Measurements from ENCODE around the gene CD96. TPM values are rescaled to one million over a fixed set of nuclear protein-coding genes. Genes with fewer than 3 reads are reported as not detected.

Gene CD96
- total RNA-seq, 1 experiment from 2014 or later: not detected

GRCh38 chr3:111506435-111506834, 35.6 kb upstream of the CD96 start:
- Histone ChIP-seq H2AK5ac (ENCODE audit: insufficient read length, low read length) (no peak overlapping the region), H3K4me1 (ENCODE audit: insufficient read depth, low read length) (no peaks in the 10 kb centered on the region), H4K20me1 (ENCODE audit: control insufficient read depth, insufficient read depth, insufficient read length) (no peaks in the 10 kb centered on the region), H3K4ac (ENCODE audit: low read depth, low read length) (no peak overlapping the region), H3K9me3 (ENCODE audit: control insufficient read depth, low read depth, low read length) (no peaks in the 10 kb centered on the region), H4K5ac (ENCODE audit: insufficient read length, low read depth, low read length) (no peak overlapping the region), H2BK20ac (ENCODE audit: low read depth, low read length, poor library complexity, severe bottlenecking) (no peak overlapping the region), H2BK12ac (ENCODE audit: insufficient read length, low read depth, low read length) (no peak overlapping the region), H3K23ac (ENCODE audit: insufficient read length, low read depth, low read length) (no peak overlapping the region), H3K79me1 (ENCODE audit: insufficient read depth, low read depth, low read length, poor library complexity, severe bottlenecking) (no peaks in the 10 kb centered on the region), H3K23me2 (ENCODE audit: insufficient read length, low read depth, low read length, poor library complexity, severe bottlenecking) (no peaks in the 10 kb centered on the region), H3K27ac (ENCODE audit: insufficient read length, low read depth, low read length) (no peak overlapping the region), H3K14ac (ENCODE audit: insufficient read depth, low read length) (no peak overlapping the region), H2BK5ac (ENCODE audit: insufficient read length, low read length) (no peak overlapping the region), H3K18ac (ENCODE audit: insufficient read length, low read depth, low read length) (no peak overlapping the region), H2AFZ (ENCODE audit: low read length) (no peak overlapping the region), H2BK15ac (ENCODE audit: low read depth, low read length) (no peak overlapping the region), H3K4me2 (ENCODE audit: insufficient read depth, insufficient read length, low read length) (no peak overlapping the region), H3K56ac (ENCODE audit: insufficient read length, low read depth, low read length) (no peak overlapping the region), H2BK120ac (ENCODE audit: low read depth, low read length, poor library complexity, severe bottlenecking) (no peak overlapping the region), H3K79me2 (ENCODE audit: insufficient read depth, low read length) (no peaks in the 10 kb centered on the region), H3T11ph (ENCODE audit: low read length) (no peak overlapping the region), H3K9ac (ENCODE audit: extremely low read depth, insufficient read length, low read length) (no peak overlapping the region), H3K27me3 (ENCODE audit: insufficient read depth, low read length) (no peaks in the 10 kb centered on the region), H4K8ac (replicated peaks; ENCODE audit: insufficient read length, low read depth, low read length) (no peak overlapping the region), H4K91ac (ENCODE audit: insufficient read length, low read depth, low read length) (no peak overlapping the region)
- Mint-ChIP-seq H3K4me3 (no peak overlapping the region), H3K27ac (no peak overlapping the region), H3K27me3 (ENCODE audit: low read depth) (no peaks in the 10 kb centered on the region), H3K9me3 (no peaks in the 10 kb centered on the region), H3K36me3 (ENCODE audit: insufficient read depth in 1 of 3, low read depth in 3 of 3) (no peaks in the 10 kb centered on the region), H3K4me1 (peaks cover 3 to 10% of the 10 kb centered on the region in 2 experiments; a peak in 2 of 4 replicates)
- no CpG with 5 or more reads among the region's 1 CpG for WGBS (ENCODE audit: extremely low coverage, insufficient read length, low lambda C conversion rate)
- no peak for DNase-seq
- no peak for TF ChIP-seq CTCF (conservative IDR thresholded peaks at IDR 0.05)
